Measurements from ENCODE around the gene SLN. TPM values are rescaled to one million over a fixed set of nuclear protein-coding genes. Genes with fewer than 3 reads are reported as not detected.

SLN gene
- polyA plus RNA-seq, 10 donors = 1,162 to 2,501 (median 2,072) TPM

DNA sequence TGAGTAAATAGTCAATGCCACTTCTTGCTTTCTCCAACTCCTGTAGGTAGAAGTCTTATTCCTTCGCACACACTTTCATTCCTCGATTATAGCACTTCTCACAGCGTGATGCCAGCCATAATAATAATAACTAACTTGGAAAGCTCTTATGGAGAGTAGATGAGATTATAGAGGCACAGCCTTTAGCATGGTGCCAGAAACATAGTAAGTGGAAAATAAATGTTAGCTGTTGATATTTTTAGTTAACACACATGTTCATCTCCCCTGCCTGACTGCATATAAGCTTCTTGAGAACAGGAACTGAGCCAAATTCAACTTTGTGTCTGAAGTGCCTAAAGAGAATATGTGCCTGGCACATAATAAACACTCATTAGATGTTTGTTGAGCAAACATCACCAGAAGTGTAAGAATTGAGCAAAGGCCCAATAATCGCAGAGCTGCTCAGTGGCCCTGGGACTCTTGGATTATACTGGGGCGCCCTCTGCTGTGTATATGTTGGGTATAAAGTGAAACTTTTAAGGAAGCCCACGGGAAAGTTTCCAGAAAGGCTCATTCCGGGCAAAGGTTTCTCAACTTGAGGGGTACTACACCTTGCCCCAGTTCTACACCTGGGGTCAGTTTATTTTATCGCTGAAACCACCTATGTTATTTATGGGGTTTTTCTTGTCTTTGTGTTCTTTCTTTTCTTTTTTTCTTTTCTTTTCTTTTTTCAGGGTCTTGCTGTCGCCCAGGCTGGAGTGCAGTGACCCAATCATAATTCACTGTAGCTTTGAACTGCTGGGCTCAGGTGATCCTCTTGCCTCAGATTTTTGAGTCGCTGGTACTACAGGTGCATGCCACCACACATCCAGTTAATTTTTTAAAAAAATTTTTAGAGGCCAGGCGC lies 22.3 kb downstream of the SLN start:
- DNase-seq = peak; percentile 73 to 87 (median 79)

GRCh38 chr11:107688322-107688918 lies 23.4 kb downstream of the SLN start:
- no peak for DNase-seq

DNA sequence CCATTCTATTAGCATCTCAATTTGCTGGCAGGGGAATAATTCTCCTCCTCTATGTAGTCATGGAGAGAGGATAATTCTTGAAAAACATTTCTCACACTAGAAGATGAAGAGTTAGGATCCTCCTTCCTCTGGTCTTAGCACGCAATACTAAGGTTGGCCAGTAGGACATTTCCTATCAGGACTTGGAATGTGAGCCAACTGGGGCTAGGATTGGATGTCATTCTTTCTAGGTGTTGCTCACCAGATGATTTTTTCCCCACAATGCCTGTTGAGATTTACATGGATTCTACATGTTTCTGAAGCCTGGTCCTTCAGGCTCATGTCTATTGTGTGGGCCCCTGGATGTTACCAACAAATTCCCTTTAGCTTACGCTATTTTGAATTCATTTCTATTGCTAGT lies 28.0 kb downstream of the SLN start:
- no peak for DNase-seq

DNA sequence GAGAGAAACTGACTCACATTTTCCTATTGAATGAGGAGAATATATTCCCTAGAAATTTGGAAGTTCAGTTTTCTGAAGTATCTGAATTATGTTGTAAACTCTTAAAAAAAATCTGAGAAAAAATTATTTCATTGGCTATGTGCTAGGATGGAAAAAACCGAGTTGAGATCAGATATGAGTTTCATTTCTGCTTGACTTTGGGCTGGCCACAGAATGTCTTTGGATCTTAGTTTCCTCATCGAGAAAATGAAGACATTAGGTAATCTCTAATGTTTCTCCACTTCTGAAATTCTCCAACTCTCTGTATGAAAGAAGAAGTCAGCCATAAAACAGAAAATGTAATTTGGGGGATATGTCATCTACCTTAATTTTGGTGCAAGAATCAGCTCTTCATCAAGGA lies 28.8 kb downstream of the SLN start:
- no peak for DNase-seq

DNA sequence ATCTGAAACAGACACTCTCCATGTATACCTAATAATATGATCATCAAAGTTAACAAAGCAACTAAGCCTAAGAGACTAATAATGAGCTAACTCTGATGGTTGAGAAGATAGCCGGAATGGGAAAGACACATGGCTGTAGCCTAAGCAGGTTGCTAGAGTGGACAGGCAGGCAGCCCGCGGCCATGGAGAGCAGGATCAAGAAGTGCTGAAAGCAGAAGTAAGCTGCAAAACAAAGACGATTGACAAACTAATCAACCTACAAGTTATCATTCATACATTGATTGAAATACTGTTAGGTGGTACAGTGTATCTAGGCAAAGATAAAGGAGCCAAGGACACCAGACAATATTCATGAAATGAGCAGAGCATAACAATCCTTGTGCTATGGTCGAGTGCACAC lies 29.3 kb downstream of the SLN start:
- no peak for DNase-seq

DNA sequence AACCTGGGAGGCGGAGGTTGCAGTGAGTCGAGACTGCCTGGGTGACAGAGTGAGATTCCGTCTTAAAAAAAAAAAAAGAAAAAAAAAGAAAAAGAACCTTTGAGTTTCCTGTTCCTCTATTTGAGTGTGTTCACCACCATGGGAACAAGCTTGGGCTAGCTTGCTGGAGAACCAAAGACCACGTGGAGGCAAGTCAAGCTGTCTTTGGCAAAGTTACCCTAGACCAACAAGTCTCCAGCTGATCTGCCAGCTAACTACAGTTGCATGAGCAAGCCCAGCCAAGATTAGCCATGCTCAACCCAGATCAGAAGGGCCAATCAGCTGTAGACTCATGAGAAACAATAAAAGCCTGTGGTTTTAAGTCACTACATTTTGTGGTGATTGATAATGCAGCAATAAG lies 29.7 kb downstream of the SLN start:
- no peak for DNase-seq

GRCh38 chr11:107679255-107680024 lies 32.4 kb downstream of the SLN start:
- DNase-seq = no peak

DNA sequence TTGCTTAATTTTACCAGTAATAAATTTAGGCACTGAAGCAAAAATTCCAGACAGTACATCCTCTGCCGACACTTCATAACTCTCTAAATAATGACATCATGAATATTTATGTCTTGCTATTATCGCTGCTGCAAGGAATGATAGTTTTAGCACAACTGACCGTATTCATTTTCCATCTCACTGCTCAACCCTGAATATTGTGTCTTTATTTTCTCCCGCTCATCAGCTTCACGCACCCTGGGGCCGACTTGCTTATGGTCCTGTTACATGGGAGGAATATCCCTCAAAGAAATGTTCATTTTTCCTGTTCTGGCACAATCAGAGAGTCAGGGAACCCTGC lies 33.3 kb downstream of the SLN start:
- no peak for DNase-seq

- no peak for DNase-seq
Observed at GRCh38 chr11:107677924-107678631, 33.8 kb downstream of the SLN start.

- DNase-seq = peak in 1 of 3 donors; percentile 48
Observed at GRCh38 chr11:107676336-107677057, 35.4 kb downstream of the SLN start.

DNA sequence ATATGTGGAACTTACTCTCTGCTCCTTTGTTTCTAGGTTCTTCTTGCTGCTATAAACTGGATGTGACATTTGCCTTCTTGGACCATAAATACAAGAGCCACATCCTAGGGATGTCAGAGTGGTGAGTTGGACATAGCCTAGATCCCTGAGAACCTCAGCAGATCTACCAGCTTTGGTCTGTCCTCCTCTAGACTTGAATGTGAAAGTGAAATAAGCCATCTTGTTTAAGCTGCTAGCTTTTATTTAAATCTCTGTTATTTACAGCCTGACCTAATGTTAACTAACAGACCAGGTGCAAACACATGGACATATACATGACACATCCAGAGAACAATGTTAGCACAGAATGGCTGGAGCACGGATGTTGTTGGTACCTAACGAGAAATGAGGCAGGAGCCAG lies 36.0 kb downstream of the SLN start:
- no peak for DNase-seq

- peak in 1 of 3 donors; percentile 40 for DNase-seq
Observed at GRCh38 chr11:107669893-107670601, 41.8 kb downstream of the SLN start.

DNA sequence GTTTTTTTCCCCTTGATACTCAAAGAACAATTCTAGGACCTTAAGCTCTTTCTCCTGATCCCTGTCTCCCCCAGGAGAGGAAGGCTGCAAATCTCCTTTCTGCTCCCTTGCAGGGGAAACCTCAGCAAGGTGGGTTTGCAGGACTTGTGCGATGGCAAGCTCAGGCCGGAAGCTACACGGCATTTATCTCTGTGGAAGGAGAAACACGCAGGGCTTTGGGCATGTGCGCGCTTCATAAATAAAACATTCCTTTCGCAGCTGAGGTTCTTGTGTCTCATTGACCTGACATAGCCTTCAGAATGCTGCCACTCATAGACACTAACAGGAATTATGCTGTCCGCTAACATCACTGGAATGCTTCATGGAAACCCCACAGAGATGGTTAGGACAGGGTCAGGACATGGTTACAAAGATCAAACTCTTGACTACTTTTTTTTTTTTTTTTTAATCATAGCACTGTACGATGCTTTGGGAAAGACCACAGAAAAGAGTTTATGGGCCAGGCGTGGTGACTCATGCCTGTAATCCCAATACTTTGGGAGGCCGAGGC lies 42.6 kb downstream of the SLN start:
- DNase-seq = no peak

DNA sequence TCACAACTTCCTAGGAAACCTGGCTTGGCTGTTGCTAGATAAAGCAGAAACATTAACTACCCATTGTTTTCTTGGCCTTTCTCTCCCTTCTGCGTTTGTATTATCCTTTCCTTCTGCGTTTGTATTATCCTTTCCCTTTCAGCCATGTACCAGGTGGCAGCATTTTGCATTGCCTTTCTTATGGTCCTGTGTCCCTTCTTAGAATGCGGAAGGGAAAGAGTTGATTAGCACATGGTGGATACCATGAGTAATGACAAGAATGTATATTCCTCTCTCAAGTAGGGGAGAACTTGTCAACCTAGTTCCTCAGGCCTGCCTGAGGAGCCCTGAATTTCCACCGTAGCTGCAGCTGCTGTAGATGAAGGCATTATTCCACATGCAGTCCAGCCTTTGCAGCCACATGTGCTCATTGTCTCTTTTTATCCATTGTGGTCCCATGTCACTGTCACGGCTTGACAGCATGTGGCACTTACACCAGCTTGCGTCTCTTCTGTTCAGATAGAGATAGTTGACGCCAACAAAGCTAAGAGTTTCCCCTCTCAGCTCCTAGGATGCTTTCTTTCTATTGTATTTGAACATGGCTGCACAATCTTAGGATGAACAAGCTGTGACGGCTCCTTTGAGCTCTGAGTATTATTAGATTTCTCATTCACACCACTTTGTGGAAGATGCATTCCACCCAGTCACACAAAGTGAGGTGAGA lies 44.8 kb downstream of the SLN start:
- DNase-seq = no peak

- DNase-seq = peak; percentile 37 to 56 (median 43)
Observed at GRCh38 chr11:107665018-107665417, 46.8 kb downstream of the SLN start.

DNA sequence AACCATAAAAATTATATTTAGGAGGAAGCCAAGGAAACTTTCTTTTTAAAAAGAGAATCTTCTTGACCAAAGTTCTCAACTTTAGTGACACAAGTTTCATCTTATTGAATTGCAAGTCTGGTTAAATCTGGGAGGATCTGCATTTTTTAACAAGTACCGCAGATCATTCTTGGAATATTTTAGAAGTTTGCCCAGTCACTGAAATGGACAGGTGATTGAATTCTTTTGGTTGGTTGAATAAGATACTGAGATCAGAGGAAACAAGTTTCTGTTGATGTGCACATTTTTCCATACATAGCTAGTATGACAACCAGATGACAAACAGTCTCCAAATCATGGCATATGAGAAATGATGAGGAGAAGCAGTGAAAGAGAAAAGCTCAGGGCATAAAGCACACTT lies 50.2 kb downstream of the SLN start:
- DNase-seq = no peak

DNA sequence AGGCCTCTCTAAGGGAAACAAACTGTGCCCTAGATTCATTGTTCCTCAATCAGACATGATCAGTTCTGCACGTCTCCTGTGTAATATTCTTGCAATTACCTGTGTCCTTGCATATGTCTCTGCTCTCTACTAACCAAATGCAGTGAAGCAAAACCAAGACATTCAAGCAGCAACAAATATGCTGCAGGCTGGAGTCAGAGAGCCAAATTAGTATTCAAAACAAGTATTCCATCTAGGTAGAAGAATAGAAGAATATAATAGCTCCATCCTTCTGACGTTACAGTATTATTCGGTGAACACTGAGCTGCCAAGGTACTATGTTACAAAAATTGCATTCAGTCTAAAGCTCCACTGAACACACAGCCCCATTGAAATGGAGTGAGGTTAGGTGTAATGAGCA lies 51.8 kb downstream of the SLN start:
- no peak for DNase-seq

GRCh38 chr11:107659310-107659709 lies 52.5 kb downstream of the SLN start:
- no peak for DNase-seq

Measured in muscle of back (tissue), 11 donors.